ENCODE results near the gene STOML1.
A peak's percentile ranks its signal among the peaks of the same experiment; 100 is the strongest.
"Not testable (repeated sequence)": the region's sequence is repeated elsewhere in the genome, so short reads cannot be mapped to it uniquely, and the experiment has no call there.

Gene STOML1

GRCh38 chr15:73986776-73987056, 5.4 kb downstream of the STOML1 start:
- DNase-seq (ENCODE audit: low spot score) = no peak

DNA sequence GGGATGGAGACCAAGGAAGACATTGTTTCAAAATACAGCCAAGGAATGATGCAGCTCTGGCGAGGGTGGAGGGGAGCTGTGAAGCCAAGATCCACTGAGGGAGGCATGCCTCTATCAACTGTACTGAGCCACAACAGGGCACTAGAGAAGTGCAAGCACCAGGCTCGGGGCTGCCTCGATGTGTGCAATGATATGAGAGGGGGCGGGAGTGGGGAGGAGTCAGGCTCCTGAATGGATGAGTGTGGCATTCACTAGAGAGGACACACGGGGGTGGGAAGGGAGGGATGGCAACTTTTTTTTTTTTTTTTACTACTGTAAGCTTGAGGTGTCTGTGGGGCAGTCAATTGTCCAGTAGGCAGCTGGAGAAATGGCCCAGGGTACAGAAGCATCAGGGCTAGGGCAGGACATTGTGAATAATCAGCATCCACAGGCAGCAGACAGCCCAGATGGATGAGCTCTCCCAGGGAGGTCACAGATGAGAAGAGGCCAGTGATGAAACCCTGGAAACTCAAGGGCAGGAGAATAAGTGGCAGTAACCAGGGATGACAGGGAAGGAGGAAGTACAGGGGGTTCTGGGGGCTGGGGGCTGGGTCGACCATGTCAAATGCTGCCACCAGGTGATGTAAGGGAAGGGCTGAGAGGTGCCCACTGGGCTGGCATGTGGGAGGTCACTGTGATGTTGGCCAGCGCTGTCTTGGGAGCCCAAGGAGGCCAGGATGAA, 5.9 kb downstream of the STOML1 start:
- DNase-seq (ENCODE audit: low spot score) = no peak

GRCh38 chr15:73985101-73985873, 6.8 kb downstream of the STOML1 start:
- no peak for DNase-seq (ENCODE audit: low spot score)

DNA sequence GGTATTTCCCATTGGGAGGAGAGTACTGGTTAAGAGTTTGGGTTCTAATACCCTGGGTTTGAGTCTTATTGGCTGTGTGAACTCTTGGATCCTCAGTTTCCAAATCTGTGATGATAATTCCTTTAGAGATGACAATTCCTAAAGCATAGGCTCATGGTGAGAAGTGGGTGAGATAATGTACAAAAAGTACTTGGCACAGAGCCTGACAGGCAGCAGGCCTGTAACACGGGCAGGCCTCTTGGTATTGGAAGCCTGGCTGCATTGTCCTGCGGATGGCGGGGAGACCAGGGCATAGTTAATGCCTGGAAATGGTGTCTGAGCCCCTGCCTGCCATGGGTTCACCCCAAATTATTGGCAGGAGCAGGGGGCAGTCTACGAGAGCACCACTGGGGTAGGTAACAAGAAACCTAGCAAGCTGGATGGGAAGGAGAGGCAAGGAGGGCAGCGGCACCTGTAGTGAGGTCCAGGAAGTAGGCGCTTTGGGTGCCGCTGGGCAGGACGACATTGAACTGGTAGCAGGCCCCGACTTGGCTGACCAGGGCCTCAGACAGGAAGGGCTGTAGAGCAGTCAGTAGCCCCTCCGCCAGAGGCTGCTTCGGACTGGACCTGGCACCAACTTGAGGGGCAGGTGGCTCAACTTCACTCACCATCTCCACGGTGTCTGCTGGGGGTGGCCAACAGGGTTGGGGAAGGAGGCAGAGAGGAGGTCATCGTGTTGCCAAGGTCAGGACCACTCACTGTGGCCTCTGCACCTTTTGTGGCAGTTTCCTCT, 7.7 kb downstream of the STOML1 start:
- no peak for DNase-seq (ENCODE audit: low spot score)

- no peak for DNase-seq (ENCODE audit: low spot score)
These were observed 8.3 kb downstream of the STOML1 start for GRCh38 chr15:73983773-73984172.

GRCh38 chr15:73983211-73983727, 8.8 kb downstream of the STOML1 start:
- no peak for DNase-seq (ENCODE audit: low spot score)

DNA sequence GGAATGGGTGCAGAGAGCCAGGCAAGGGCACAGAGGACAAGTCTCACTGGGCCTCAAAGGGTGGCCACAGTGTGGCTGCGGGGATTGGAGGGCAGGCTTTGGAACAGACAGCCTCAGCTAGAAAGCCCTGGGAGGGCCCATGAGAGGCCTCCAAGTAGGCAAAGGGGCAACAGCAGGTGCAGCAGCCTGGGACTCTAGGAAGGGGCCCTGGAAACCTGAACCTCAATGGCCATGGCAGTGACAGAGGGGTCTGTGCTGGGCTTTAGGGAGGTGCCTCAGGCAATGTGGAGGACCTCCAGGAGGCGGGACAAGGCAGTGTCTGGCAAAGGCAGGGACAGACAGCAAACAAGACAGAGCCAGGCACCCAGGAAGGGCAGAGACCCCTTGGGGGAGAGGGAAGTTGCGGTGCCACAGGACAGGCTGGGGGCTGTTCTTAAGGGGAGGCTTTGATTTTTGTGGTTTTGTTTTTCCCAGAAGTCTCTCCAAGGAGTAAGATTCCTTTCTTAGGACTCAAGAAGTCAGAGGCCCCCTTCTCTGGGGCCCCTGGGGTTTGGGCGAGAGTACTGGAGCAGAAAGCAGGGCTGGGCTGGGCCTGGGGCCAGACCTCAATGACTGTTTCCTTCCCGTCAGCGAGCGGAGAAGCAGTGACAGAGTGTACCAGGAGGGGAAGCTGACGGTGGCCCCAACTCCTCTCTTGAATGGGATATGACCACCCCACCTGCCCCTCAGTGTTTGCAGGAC, 9.7 kb downstream of the STOML1 start:
- no peak for DNase-seq (ENCODE audit: low spot score)

DNA sequence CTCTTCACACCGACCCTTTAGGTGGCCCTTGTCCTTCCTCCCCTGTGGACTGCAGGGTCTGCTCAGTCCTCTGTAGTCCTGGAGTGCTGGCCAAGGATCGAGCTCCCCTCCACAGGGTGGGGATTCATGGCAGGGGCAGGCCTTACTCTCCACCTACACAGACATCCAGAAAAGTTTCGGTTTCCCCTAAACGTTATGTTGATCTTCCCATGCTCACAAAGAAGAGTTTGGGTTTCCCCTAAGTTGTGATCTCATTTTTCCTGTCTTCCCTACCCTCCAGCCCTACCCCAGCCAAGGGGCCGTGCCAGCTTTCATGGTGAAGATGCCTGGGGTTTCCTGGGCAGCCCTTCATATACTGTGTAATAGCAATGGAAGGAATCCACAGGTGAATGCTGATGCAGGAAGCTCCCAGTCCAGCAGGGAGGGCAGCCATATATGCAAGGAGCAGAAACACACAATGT, 10.3 kb downstream of the STOML1 start:
- DNase-seq (ENCODE audit: low spot score) = no peak

GRCh38 chr15:73979636-73980035, 12.5 kb downstream of the STOML1 start:
- DNase-seq (ENCODE audit: low spot score) = no peak

DNA sequence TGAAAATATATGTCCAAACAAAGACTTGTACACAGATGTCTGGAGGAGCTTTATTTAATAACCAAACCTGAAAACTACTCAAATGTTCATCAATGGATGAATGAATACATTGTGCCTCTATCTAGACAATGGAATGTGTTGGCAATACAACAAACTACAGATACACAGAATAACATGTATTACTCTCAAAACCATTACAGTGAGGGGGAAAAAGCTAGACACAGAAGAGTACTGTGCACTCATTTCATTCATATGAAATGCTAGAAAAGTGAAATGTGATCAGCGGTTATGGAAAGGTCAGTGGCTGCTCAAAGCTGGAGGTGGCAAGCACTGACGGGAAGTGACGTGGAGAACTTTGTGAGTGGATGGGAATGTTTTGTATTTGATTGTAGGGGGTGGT, 13.2 kb downstream of the STOML1 start:
- DNase-seq (ENCODE audit: low spot score) = no peak

GRCh38 chr15:73975440-73976125, 16.5 kb downstream of the STOML1 start:
- DNase-seq (ENCODE audit: low spot score) = not testable (repeated sequence)

DNA sequence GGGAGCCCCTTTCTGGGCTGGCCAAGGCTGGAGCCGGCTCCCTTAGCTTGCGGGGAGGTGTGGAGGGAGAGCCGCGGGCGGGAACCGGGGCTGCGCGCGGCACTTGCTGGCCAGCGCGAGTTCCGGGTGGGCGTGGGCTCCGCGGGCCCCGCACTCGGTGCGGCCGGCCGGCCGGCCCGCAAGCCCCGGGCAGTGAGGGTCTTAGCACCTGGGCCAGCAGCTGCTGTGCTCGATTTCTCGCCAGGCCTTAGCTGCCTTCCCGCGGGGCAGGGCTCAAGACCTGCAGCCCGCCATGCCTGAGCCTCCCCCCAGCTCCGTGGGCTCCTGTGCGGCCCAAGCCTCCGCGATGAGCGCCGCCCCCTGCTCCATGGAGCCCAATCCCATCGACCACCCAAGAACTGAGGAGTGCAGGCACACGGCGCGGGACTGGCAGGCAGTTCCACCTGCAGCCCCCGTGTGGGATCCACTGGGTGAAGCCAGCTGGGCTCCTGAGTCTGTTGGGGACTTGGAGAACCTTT, 18.4 kb downstream of the STOML1 start:
- not testable (repeated sequence) for DNase-seq (ENCODE audit: low spot score)

GRCh38 chr15:73972984-73973682, 19.0 kb downstream of the STOML1 start:
- peak; percentile 91 for DNase-seq (ENCODE audit: low spot score)

DNA sequence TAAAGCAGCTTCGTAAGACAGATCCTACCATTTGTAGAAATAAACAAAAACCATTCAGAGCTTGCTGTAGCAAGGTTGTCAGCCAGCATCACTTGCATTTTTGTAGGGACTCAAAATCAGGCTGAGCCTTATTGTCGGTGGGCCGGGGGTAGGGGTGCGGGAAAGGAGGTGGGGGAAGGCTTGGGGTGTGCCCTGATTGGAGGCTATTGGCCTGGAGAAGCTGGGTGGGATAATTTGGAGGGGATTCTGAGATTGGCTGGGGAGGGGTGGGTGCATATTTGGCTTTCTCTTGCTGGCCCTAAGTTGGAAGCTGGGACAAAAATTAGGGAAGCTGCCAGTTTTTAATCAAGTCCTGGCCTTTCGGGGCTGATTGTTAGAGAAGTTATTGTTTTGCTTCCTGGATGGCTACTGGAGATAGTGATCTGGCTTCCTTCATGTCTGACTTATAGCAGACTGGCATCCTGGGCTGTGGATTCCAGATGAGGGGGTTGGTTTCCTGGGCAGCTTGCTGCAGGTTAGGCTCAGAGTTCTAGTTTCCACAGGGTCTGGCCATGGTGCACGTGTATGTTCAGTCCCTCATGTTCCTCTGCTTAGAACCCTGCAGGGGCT, 22.8 kb downstream of the STOML1 start:
- DNase-seq (ENCODE audit: low spot score) = no peak

- DNase-seq (ENCODE audit: low spot score) = no peak
These were observed 23.6 kb downstream of the STOML1 start for GRCh38 chr15:73968461-73968860.

DNA sequence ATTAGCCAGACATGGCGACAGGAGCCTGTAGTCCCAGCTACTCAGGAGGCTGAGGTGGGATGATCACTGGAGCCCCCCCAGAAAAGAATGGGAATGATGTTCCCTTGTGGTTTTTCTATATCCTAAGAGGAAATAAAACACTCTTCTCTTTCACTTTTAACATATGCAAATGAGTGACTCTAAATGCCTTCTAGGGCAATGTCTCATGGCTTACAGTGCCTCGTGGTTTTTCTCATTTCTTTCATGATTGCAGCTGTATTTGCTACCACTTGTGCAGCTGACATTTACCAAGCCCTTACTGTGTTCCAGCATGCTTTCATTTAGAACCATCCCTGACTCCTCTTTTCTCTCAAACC, 26.4 kb downstream of the STOML1 start:
- no peak for DNase-seq (ENCODE audit: low spot score)

DNA sequence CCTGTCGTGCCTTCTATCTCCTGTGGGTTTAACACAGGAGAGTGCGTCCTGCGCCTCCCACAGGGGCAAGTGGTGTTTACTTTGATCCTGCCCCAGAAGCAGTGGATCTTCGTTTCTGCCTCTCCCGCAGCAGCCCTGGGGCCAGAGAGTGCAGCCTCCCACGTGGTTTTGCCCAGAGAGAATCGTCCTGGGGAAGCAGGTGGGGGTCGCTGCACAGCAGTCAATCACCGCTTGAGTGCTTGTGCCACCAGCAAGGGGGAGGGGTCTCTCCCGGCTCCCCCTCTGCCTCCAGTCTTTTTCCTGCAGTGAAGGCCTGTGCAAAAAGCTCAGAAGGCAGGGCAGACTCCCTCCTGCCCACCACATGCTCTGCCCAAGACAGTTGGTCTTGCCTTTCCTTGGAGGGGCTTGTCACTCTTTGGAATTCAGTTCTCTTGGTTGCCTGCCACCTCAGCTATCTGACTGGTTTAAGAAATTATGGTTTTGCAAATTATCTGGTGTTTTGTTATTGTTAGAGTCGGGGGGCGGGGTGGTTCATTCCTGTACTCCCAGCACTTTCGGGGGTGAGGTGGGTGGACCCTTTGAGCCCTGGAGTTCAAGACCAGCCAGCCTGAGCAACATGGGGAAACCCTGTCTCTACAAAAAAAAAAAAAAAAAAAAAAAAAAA, 26.9 kb downstream of the STOML1 start:
- DNase-seq (ENCODE audit: low spot score) = no peak

- DNase-seq (ENCODE audit: low spot score) = peak; percentile 93
These were observed 27.4 kb downstream of the STOML1 start for GRCh38 chr15:73964736-73965093.

GRCh38 chr15:73962433-73962832, 29.7 kb downstream of the STOML1 start:
- DNase-seq (ENCODE audit: low spot score) = no peak

Data from HuH-7 (cell line).